ENCODE results near the gene SGPP1. TPM values are rescaled to one million over a fixed set of nuclear protein-coding genes. Genes with fewer than 3 reads are reported as not detected.

The SGPP1 gene
- total and polyA plus RNA-seq, 10 of the 15 experiments (the other 5 are each of a cell fraction or from before 2014, with no cell fraction given) = 3.5 to 37.7 (median 25.5) TPM

DNA sequence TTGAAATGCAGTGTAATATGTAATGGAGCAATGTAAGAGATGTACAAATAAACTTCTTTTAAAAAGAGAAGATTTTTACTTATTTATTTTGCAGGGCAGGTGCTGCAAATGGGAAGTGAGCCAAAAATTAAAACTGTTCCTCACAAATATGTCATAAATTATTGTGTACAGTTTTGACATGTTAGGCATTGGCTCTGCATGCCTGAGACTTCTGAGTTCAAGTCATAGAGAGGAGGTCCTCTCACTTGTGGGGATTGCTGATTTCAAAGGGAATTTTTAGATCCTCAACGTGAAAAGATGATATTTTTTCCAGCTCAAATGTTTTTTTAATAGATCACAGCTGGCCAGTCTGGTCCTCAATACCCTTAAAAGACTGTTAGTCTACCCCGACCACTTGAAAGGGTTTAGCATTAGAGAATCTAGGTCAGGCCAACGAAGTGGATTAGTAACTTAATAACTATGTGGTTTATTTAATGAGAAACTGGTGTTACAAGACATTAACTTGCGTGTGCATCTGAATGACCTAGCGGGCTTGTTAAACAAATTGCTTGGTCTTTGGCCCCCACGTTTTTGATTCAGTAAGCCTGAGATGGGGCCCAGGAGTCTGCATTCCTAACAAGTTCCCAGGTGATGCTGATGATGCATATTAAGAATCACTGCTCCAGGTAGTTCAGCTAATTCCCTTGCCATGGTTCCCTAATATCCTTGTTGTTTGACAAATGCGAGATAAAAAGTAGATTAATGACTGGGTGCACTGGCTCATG is 55.3 kb downstream of the SGPP1 start (continued):
- TF ChIP-seq, protein P1, sequence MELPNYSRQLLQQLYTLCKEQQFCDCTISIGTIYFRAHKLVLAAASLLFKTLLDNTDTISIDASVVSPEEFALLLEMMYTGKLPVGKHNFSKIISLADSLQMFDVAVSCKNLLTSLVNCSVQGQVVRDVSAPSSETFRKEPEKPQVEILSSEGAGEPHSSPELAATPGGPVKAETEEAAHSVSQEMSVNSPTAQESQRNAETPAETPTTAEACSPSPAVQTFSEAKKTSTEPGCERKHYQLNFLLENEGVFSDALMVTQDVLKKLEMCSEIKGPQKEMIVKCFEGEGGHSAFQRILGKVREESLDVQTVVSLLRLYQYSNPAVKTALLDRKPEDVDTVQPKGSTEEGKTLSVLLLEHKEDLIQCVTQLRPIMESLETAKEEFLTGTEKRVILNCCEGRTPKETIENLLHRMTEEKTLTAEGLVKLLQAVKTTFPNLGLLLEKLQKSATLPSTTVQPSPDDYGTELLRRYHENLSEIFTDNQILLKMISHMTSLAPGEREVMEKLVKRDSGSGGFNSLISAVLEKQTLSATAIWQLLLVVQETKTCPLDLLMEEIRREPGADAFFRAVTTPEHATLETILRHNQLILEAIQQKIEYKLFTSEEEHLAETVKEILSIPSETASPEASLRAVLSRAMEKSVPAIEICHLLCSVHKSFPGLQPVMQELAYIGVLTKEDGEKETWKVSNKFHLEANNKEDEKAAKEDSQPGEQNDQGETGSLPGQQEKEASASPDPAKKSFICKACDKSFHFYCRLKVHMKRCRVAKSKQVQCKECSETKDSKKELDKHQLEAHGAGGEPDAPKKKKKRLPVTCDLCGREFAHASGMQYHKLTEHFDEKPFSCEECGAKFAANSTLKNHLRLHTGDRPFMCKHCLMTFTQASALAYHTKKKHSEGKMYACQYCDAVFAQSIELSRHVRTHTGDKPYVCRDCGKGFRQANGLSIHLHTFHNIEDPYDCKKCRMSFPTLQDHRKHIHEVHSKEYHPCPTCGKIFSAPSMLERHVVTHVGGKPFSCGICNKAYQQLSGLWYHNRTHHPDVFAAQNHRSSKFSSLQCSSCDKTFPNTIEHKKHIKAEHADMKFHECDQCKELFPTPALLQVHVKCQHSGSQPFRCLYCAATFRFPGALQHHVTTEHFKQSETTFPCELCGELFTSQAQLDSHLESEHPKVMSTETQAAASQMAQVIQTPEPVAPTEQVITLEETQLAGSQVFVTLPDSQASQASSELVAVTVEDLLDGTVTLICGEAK (IDR thresholded peaks at IDR 0.05; ENCODE audit: borderline replicate concordance) = no peak
- TF ChIP-seq, protein P2, sequence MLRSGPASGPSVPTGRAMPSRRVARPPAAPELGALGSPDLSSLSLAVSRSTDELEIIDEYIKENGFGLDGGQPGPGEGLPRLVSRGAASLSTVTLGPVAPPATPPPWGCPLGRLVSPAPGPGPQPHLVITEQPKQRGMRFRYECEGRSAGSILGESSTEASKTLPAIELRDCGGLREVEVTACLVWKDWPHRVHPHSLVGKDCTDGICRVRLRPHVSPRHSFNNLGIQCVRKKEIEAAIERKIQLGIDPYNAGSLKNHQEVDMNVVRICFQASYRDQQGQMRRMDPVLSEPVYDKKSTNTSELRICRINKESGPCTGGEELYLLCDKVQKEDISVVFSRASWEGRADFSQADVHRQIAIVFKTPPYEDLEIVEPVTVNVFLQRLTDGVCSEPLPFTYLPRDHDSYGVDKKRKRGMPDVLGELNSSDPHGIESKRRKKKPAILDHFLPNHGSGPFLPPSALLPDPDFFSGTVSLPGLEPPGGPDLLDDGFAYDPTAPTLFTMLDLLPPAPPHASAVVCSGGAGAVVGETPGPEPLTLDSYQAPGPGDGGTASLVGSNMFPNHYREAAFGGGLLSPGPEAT (IDR thresholded peaks at IDR 0.05; ENCODE audit: low read depth) = 0 out of 2 replicates have a peak, but pooled peaks have one; percentile 18
- no peak for TF ChIP-seq MYC (IDR thresholded peaks at IDR 0.05; ENCODE audit: insufficient read depth, insufficient read length, insufficient replicate concordance, low read length, severe bottlenecking)

DNA sequence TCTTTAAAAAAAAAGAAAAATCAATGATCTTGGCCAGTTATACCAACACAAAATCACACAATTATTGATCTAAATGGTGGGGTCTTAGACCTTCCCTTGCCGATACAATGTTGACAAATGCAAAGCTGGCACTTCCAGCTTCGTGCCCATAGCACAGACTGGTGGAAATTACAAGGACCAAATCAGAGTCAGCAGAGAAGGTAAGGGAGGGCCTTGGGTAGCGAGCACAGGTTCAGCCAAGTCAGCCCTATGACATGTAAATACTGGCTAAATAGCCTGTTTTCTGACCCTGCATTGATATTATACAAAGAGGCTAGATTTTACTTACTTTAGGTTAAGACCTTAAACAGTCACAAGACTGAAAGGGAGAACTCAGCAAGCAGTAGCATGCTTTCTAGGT is 55.9 kb downstream of the SGPP1 start:
- TF ChIP-seq BRCA1 (IDR thresholded peaks at IDR 0.05; ENCODE audit: low read depth, low read length) = no peak
- TF ChIP-seq, protein P3, sequence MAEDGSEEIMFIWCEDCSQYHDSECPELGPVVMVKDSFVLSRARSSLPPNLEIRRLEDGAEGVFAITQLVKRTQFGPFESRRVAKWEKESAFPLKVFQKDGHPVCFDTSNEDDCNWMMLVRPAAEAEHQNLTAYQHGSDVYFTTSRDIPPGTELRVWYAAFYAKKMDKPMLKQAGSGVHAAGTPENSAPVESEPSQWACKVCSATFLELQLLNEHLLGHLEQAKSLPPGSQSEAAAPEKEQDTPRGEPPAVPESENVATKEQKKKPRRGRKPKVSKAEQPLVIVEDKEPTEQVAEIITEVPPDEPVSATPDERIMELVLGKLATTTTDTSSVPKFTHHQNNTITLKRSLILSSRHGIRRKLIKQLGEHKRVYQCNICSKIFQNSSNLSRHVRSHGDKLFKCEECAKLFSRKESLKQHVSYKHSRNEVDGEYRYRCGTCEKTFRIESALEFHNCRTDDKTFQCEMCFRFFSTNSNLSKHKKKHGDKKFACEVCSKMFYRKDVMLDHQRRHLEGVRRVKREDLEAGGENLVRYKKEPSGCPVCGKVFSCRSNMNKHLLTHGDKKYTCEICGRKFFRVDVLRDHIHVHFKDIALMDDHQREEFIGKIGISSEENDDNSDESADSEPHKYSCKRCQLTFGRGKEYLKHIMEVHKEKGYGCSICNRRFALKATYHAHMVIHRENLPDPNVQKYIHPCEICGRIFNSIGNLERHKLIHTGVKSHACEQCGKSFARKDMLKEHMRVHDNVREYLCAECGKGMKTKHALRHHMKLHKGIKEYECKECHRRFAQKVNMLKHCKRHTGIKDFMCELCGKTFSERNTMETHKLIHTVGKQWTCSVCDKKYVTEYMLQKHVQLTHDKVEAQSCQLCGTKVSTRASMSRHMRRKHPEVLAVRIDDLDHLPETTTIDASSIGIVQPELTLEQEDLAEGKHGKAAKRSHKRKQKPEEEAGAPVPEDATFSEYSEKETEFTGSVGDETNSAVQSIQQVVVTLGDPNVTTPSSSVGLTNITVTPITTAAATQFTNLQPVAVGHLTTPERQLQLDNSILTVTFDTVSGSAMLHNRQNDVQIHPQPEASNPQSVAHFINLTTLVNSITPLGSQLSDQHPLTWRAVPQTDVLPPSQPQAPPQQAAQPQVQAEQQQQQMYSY (CRISPR knock-in tag; IDR thresholded peaks at IDR 0.05) = no peak
- 0 out of 2 replicates have a peak, but pooled peaks have one; percentile 14 for TF ChIP-seq SMARCA5 (IDR thresholded peaks at IDR 0.05)
- TF ChIP-seq, protein P4, sequence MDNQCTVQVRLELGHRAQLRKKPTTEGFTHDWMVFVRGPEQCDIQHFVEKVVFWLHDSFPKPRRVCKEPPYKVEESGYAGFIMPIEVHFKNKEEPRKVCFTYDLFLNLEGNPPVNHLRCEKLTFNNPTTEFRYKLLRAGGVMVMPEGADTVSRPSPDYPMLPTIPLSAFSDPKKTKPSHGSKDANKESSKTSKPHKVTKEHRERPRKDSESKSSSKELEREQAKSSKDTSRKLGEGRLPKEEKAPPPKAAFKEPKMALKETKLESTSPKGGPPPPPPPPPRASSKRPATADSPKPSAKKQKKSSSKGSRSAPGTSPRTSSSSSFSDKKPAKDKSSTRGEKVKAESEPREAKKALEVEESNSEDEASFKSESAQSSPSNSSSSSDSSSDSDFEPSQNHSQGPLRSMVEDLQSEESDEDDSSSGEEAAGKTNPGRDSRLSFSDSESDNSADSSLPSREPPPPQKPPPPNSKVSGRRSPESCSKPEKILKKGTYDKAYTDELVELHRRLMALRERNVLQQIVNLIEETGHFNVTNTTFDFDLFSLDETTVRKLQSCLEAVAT (IDR thresholded peaks at IDR 0.05) = peak; percentile 68; the same call in 1 of the 2 replicates
- ChIA-PET POLR2A (interaction anchor here (0.7 to 1.0 kb wide), 2 partner anchors 53 to 72 kb away, joined by 3 read pairs; no protein-coding TSS in a partner anchor), RAD21 (ENCODE audit: unreplicated experiment) (interaction anchor here (1.0 to 1.6 kb wide), 6 partner anchors 22 to 54 kb away, joined by 3 to 7 read pairs (median 4); partner anchors contain the start of gene WDR89), SMC1A (ENCODE audit: uncharacterized antibody, unreplicated experiment) (interaction anchor here (0.8 to 3.7 kb wide), 5 partner anchors 21 to 54 kb away, joined by 3 to 17 read pairs (median 4); partner anchors contain the start of gene WDR89), CTCF (interaction anchor here (1.8 kb wide), 1 partner anchor 29 kb away, joined by 4 read pairs; no protein-coding TSS in a partner anchor)
- intact Hi-C loops (cut with micrococcal nuclease; ENCODE audit: unreplicated experiment) = no loop called here
- Histone ChIP-seq H3K9me3 (replicated peaks; ENCODE audit: control insufficient read depth, insufficient read depth, low read length) (no peaks in the 10 kb centered on the region), H3K36me3 (ENCODE audit: control insufficient read depth in 2 of 2, insufficient read depth in 2 of 2, low read length in 1 of 2) (no peaks in the 10 kb centered on the region), H3K4me2 (ENCODE audit: control insufficient read depth, insufficient read depth) (no peak overlapping the region), H3K79me2 (ENCODE audit: control insufficient read depth, insufficient read depth, low read length) (no peaks in the 10 kb centered on the region), H3K4me1 (ENCODE audit: control insufficient read depth, insufficient read depth, low read length) (no peaks in the 10 kb centered on the region), H3K27me3 (replicated peaks in 1 of 2; ENCODE audit: control insufficient read depth in 2 of 2, insufficient read depth in 2 of 2, low read length in 1 of 2) (no peaks in the 10 kb centered on the region), H2AFZ (ENCODE audit: control insufficient read depth, low read depth, low read length) (no peak overlapping the region), H3K27ac (ENCODE audit: control insufficient read depth, insufficient read depth) (no peak overlapping the region), H3K9ac (ENCODE audit: control insufficient read depth, insufficient read depth, low read length) (no peak overlapping the region), H3K4me3 (no peak overlapping the region), H4K20me1 (ENCODE audit: control insufficient read depth, insufficient read depth) (no peaks in the 10 kb centered on the region)
- ATAC-seq = peak; percentile 54
- BruUV-seq (replicated peaks) = no TSS peak
- 97% methylated on average over 3 of the region's 3 CpGs for WGBS (ENCODE audit: insufficient coverage, insufficient replicate concordance, low lambda C conversion rate, missing lambda C conversion rate)
- in situ Hi-C loops (cut with MboI) = no loop called here
- no peak for FAIRE-seq
- DNase-seq (ENCODE audit: low read depth, low spot score) = no peak
